ENCODE data around the gene TNK1.
"Not testable (repeated sequence)": the region's sequence is repeated elsewhere in the genome, so short reads cannot be mapped to it uniquely, and the experiment has no call there.

The TNK1 gene

GRCh38 chr17:7368599-7368994 lies 12.3 kb upstream of the TNK1 start:
- not testable (repeated sequence) for H3K9ac ChIP-seq (ENCODE audit: low read depth in 1 of 2, low read length in 2 of 2); H3K9me3 ChIP-seq (ENCODE audit: control insufficient read depth in 1 of 2, low read length in 2 of 2); H3K36me3 ChIP-seq (ENCODE audit: control insufficient read depth in 1 of 2, insufficient read depth in 2 of 2, low read length in 2 of 2); H3K27me3 ChIP-seq (ENCODE audit: control insufficient read depth in 1 of 2, insufficient read depth in 2 of 2, low read length in 2 of 2); H3K4me3 ChIP-seq (ENCODE audit: low read depth in 1 of 2, low read length in 2 of 2); H3K4me1 ChIP-seq (ENCODE audit: control insufficient read depth in 1 of 2, insufficient read depth in 2 of 2, low read length in 2 of 2); H3K27ac ChIP-seq (ENCODE audit: low read depth, low read length)

GRCh38 chr17:7369825-7370224 lies 11.1 kb upstream of the TNK1 start:
- H3K4me3 ChIP-seq (ENCODE audit: low read depth in 1 of 2, low read length in 2 of 2), result no peak overlapping the region
- no peak overlapping the region for H3K9ac ChIP-seq (ENCODE audit: low read depth in 1 of 2, low read length in 2 of 2)
- no peaks in the 10 kb centered on the region for H3K4me1 ChIP-seq (ENCODE audit: control insufficient read depth in 1 of 2, insufficient read depth in 2 of 2, low read length in 2 of 2)
- H3K27ac ChIP-seq (ENCODE audit: low read depth, low read length), result no peak overlapping the region
- H3K9me3 ChIP-seq (ENCODE audit: control insufficient read depth in 1 of 2, low read length in 2 of 2), result no peaks in the 10 kb centered on the region
- H3K36me3 ChIP-seq (ENCODE audit: control insufficient read depth in 1 of 2, insufficient read depth in 2 of 2, low read length in 2 of 2), result no peaks in the 10 kb centered on the region
- H3K27me3 ChIP-seq (ENCODE audit: control insufficient read depth in 1 of 2, insufficient read depth in 2 of 2, low read length in 2 of 2), result no peaks in the 10 kb centered on the region

- Histone ChIP-seq H3K27ac (ENCODE audit: low read depth, low read length) (no peak overlapping the region), H3K9ac (ENCODE audit: low read depth in 1 of 2, low read length in 2 of 2) (no peak overlapping the region), H3K27me3 (ENCODE audit: control insufficient read depth in 1 of 2, insufficient read depth in 2 of 2, low read length in 2 of 2) (no peaks in the 10 kb centered on the region), H3K9me3 (ENCODE audit: control insufficient read depth in 1 of 2, low read length in 2 of 2) (no peaks in the 10 kb centered on the region), H3K4me1 (ENCODE audit: control insufficient read depth in 1 of 2, insufficient read depth in 2 of 2, low read length in 2 of 2) (no peaks in the 10 kb centered on the region), H3K4me3 (ENCODE audit: low read depth in 1 of 2, low read length in 2 of 2) (no peak overlapping the region), H3K36me3 (ENCODE audit: control insufficient read depth in 1 of 2, insufficient read depth in 2 of 2, low read length in 2 of 2) (no peaks in the 10 kb centered on the region)
These were observed 10.0 kb upstream of the TNK1 start for GRCh38 chr17:7370853-7371252.

- H3K27ac ChIP-seq (ENCODE audit: low read depth, low read length), result no peak overlapping the region
- H3K36me3 ChIP-seq (ENCODE audit: control insufficient read depth in 1 of 2, insufficient read depth in 2 of 2, low read length in 2 of 2), result no peaks in the 10 kb centered on the region
- H3K4me1 ChIP-seq (ENCODE audit: control insufficient read depth in 1 of 2, insufficient read depth in 2 of 2, low read length in 2 of 2), result no peaks in the 10 kb centered on the region
- H3K9me3 ChIP-seq (ENCODE audit: control insufficient read depth in 1 of 2, low read length in 2 of 2), result no peaks in the 10 kb centered on the region
- H3K4me3 ChIP-seq (ENCODE audit: low read depth in 1 of 2, low read length in 2 of 2), result no peak overlapping the region
- no peak overlapping the region for H3K9ac ChIP-seq (ENCODE audit: low read depth in 1 of 2, low read length in 2 of 2)
- no peaks in the 10 kb centered on the region for H3K27me3 ChIP-seq (ENCODE audit: control insufficient read depth in 1 of 2, insufficient read depth in 2 of 2, low read length in 2 of 2)
These were observed 6.5 kb upstream of the TNK1 start for GRCh38 chr17:7374353-7374752.

- H3K4me1 ChIP-seq (ENCODE audit: control insufficient read depth in 1 of 2, insufficient read depth in 2 of 2, low read length in 2 of 2), result peaks cover 9 to 27% of the 10 kb centered on the region in 2 donors
- no peak overlapping the region for H3K27ac ChIP-seq (ENCODE audit: low read depth, low read length)
- peaks cover 0 to 10% of the 10 kb centered on the region in 2 donors for H3K27me3 ChIP-seq (ENCODE audit: control insufficient read depth in 1 of 2, insufficient read depth in 2 of 2, low read length in 2 of 2)
- H3K9me3 ChIP-seq (ENCODE audit: control insufficient read depth in 1 of 2, low read length in 2 of 2), result no peaks in the 10 kb centered on the region
- no peak overlapping the region for H3K9ac ChIP-seq (ENCODE audit: low read depth in 1 of 2, low read length in 2 of 2)
- H3K4me3 ChIP-seq (ENCODE audit: low read depth in 1 of 2, low read length in 2 of 2), result no peak overlapping the region
- H3K36me3 ChIP-seq (ENCODE audit: control insufficient read depth in 1 of 2, insufficient read depth in 2 of 2, low read length in 2 of 2), result no peaks in the 10 kb centered on the region
These were observed 1.8 kb upstream of the TNK1 start for GRCh38 chr17:7379134-7379533.

- Histone ChIP-seq H3K4me3 (ENCODE audit: low read depth in 1 of 2, low read length in 2 of 2) (peak overlapping the region; percentile 68 to 75), H3K9me3 (ENCODE audit: control insufficient read depth in 1 of 2, low read length in 2 of 2) (no peaks in the 10 kb centered on the region), H3K27ac (ENCODE audit: low read depth, low read length) (no peak overlapping the region)
These were observed 568 bp upstream of the TNK1 start for GRCh38 chr17:7380321-7380720.

GRCh38 chr17:7382901-7383300 lies 2.0 kb downstream of the TNK1 start:
- no peaks in the 10 kb centered on the region for H3K9me3 ChIP-seq (ENCODE audit: control insufficient read depth in 1 of 2, low read length in 2 of 2)
- no peak overlapping the region for H3K9ac ChIP-seq (ENCODE audit: low read depth in 1 of 2, low read length in 2 of 2)
- peaks cover 9 to 30% of the 10 kb centered on the region in 2 donors for H3K4me1 ChIP-seq (ENCODE audit: control insufficient read depth in 1 of 2, insufficient read depth in 2 of 2, low read length in 2 of 2)
- H3K27me3 ChIP-seq (ENCODE audit: control insufficient read depth in 1 of 2, insufficient read depth in 2 of 2, low read length in 2 of 2), result peaks cover 0 to 10% of the 10 kb centered on the region in 2 donors
- no peak overlapping the region for H3K4me3 ChIP-seq (ENCODE audit: low read depth in 1 of 2, low read length in 2 of 2)
- H3K27ac ChIP-seq (ENCODE audit: low read depth, low read length), result no peak overlapping the region
- peaks cover 2 to 15% of the 10 kb centered on the region in 2 donors for H3K36me3 ChIP-seq (ENCODE audit: control insufficient read depth in 1 of 2, insufficient read depth in 2 of 2, low read length in 2 of 2)

More at GRCh38 chr17:7380321-7380720, 568 bp upstream of the TNK1 start:
- Histone ChIP-seq H3K4me1 (ENCODE audit: control insufficient read depth in 1 of 2, insufficient read depth in 2 of 2, low read length in 2 of 2) (peaks cover 9 to 30% of the 10 kb centered on the region in 2 donors), H3K9ac (ENCODE audit: low read depth in 1 of 2, low read length in 2 of 2) (peak overlapping the region; percentile 74 to 76), H3K36me3 (ENCODE audit: control insufficient read depth in 1 of 2, insufficient read depth in 2 of 2, low read length in 2 of 2) (peaks cover 2 to 5% of the 10 kb centered on the region in 2 donors), H3K27me3 (ENCODE audit: control insufficient read depth in 1 of 2, insufficient read depth in 2 of 2, low read length in 2 of 2) (peaks cover 0 to 10% of the 10 kb centered on the region in 2 donors)

GRCh38 chr17:7383371-7383741 lies 2.5 kb downstream of the TNK1 start:
- no peak overlapping the region for H3K27ac ChIP-seq (ENCODE audit: low read depth, low read length)
- peaks cover 2 to 20% of the 10 kb centered on the region in 2 donors for H3K36me3 ChIP-seq (ENCODE audit: control insufficient read depth in 1 of 2, insufficient read depth in 2 of 2, low read length in 2 of 2)
- H3K9ac ChIP-seq (ENCODE audit: low read depth in 1 of 2, low read length in 2 of 2), result peak overlapping the region in 1 of 2 donors; percentile 25
- H3K9me3 ChIP-seq (ENCODE audit: control insufficient read depth in 1 of 2, low read length in 2 of 2), result no peaks in the 10 kb centered on the region
- peaks cover 9 to 30% of the 10 kb centered on the region in 2 donors for H3K4me1 ChIP-seq (ENCODE audit: control insufficient read depth in 1 of 2, insufficient read depth in 2 of 2, low read length in 2 of 2)
- peaks cover 0 to 10% of the 10 kb centered on the region in 2 donors for H3K27me3 ChIP-seq (ENCODE audit: control insufficient read depth in 1 of 2, insufficient read depth in 2 of 2, low read length in 2 of 2)
- H3K4me3 ChIP-seq (ENCODE audit: low read depth in 1 of 2, low read length in 2 of 2), result peak overlapping the region; percentile 52 to 59

- peaks cover 9 to 30% of the 10 kb centered on the region in 2 donors for H3K4me1 ChIP-seq (ENCODE audit: control insufficient read depth in 1 of 2, insufficient read depth in 2 of 2, low read length in 2 of 2)
- peak overlapping the region; percentile 52 to 59 for H3K4me3 ChIP-seq (ENCODE audit: low read depth in 1 of 2, low read length in 2 of 2)
- peak overlapping the region in 1 of 2 donors; percentile 25 for H3K9ac ChIP-seq (ENCODE audit: low read depth in 1 of 2, low read length in 2 of 2)
- peaks cover 3 to 24% of the 10 kb centered on the region in 2 donors for H3K36me3 ChIP-seq (ENCODE audit: control insufficient read depth in 1 of 2, insufficient read depth in 2 of 2, low read length in 2 of 2)
- no peaks in the 10 kb centered on the region for H3K9me3 ChIP-seq (ENCODE audit: control insufficient read depth in 1 of 2, low read length in 2 of 2)
- H3K27me3 ChIP-seq (ENCODE audit: control insufficient read depth in 1 of 2, insufficient read depth in 2 of 2, low read length in 2 of 2), result peaks cover 0 to 10% of the 10 kb centered on the region in 2 donors
- H3K27ac ChIP-seq (ENCODE audit: low read depth, low read length), result no peak overlapping the region
These were observed 3.0 kb downstream of the TNK1 start for GRCh38 chr17:7383742-7384488.

- peaks cover 9 to 30% of the 10 kb centered on the region in 2 donors for H3K4me1 ChIP-seq (ENCODE audit: control insufficient read depth in 1 of 2, insufficient read depth in 2 of 2, low read length in 2 of 2)
- H3K27ac ChIP-seq (ENCODE audit: low read depth, low read length), result no peak overlapping the region
- H3K36me3 ChIP-seq (ENCODE audit: control insufficient read depth in 1 of 2, insufficient read depth in 2 of 2, low read length in 2 of 2), result peaks cover 8 to 31% of the 10 kb centered on the region in 2 donors
- peaks cover 0 to 10% of the 10 kb centered on the region in 2 donors for H3K27me3 ChIP-seq (ENCODE audit: control insufficient read depth in 1 of 2, insufficient read depth in 2 of 2, low read length in 2 of 2)
- H3K9me3 ChIP-seq (ENCODE audit: control insufficient read depth in 1 of 2, low read length in 2 of 2), result no peaks in the 10 kb centered on the region
- no peak overlapping the region for H3K9ac ChIP-seq (ENCODE audit: low read depth in 1 of 2, low read length in 2 of 2)
- peak overlapping the region; percentile 52 to 59 for H3K4me3 ChIP-seq (ENCODE audit: low read depth in 1 of 2, low read length in 2 of 2)
These were observed 3.7 kb downstream of the TNK1 start for GRCh38 chr17:7384489-7385081.
